ENCODE measurements around the gene CGB3.
A peak's percentile ranks its signal among the peaks of the same experiment; 100 is the strongest.
"Not testable (repeated sequence)": the region's sequence is repeated elsewhere in the genome, so short reads cannot be mapped to it uniquely, and the experiment has no call there.

Gene CGB3

DNA sequence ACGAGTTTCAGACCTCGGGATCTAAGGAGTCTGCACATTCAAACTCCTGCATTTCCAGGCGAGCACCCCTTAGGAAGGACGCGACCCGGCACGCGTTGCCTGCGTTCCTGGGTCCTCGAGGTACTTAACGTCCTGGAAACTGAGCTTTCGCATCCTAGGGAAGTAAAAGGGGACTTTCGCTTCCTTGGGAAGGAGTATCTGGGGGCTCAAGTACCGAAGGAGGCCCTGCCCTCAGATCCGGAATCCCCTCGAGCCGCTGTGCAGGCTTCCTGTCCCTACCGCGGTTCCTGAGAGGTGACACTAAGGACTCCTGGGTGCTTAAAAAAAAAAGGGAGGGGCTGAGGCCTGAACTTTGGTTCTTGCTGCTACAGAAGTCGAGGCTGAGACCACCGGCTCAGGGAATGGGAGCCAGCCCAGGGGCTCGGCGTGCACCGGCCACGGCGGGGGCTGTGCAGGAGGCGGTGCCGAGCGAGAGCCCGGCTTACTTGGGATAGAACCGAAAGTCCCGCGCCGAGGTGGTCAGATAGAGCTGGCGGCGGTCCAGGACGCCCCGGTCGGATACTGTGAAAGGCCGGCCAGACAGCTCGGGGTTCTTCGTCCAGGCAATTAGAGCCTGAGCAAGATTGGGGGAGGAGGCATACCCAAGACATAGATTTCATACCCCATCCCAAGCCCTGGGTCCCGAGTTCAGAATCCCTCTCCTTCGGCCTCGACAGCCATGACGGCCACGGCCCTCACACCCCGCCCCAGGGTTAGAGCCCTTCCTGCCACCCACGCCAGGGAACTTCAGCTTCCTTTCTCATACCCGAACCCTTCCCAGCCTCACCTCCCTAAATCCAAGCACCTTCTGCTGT, 5.5 kb downstream of the CGB3 start:
- Histone ChIP-seq H3K36me3 (ENCODE audit: control insufficient read depth in 1 of 2, insufficient read depth in 2 of 2, low read depth in 1 of 2, low read length in 2 of 2) (peaks cover 24 to 32% of the 10 kb centered on the region in 2 experiments), H3K4me3 (ENCODE audit: insufficient read depth in 1 of 2, low read depth in 1 of 2, low read length in 2 of 2) (peak overlapping the region in 1 of 2 experiments; percentile 70), H3K9ac (ENCODE audit: low read length) (peak overlapping the region; percentile 45), H3K27me3 (ENCODE audit: control insufficient read depth in 1 of 2, insufficient read depth in 1 of 2, low read length in 2 of 2) (peaks cover 5 to 30% of the 10 kb centered on the region in 2 experiments), H3K4me1 (ENCODE audit: control insufficient read depth, insufficient read depth, low read depth, low read length) (peaks cover 15% of the 10 kb centered on the region), H3K4me2 (ENCODE audit: low read length, poor library complexity, severe bottlenecking) (peak overlapping the region; percentile 85)
- H4K8ac ChIP-seq (ENCODE audit: low read length); H2BK5ac ChIP-seq (ENCODE audit: low read depth, low read length, poor library complexity, severe bottlenecking); H2AK5ac ChIP-seq (ENCODE audit: low read length, severe bottlenecking); H4K91ac ChIP-seq (ENCODE audit: low read length); H3K9me3 ChIP-seq (ENCODE audit: control insufficient read depth, low read length); H2BK12ac ChIP-seq (ENCODE audit: low read length in 2 of 2); DNase-seq; H2BK120ac ChIP-seq (ENCODE audit: low read depth, low read length); H3K14ac ChIP-seq (ENCODE audit: low read length in 2 of 2); H3K4ac ChIP-seq (ENCODE audit: low read depth in 1 of 2, low read length in 2 of 2); H2AFZ ChIP-seq (ENCODE audit: low read depth, low read length); H3K23ac ChIP-seq (ENCODE audit: low read length in 2 of 2); H3K79me1 ChIP-seq (replicated peaks; ENCODE audit: low read length, poor library complexity, severe bottlenecking); H3K18ac ChIP-seq (ENCODE audit: low read depth in 1 of 2, low read length in 2 of 2); H3K27ac ChIP-seq (ENCODE audit: low read length, poor library complexity, severe bottlenecking); H2BK15ac ChIP-seq (ENCODE audit: low read depth, poor library complexity, severe bottlenecking): not testable (repeated sequence)
- 53% methylated on average over 49 of the region's 50 CpGs for WGBS

DNA sequence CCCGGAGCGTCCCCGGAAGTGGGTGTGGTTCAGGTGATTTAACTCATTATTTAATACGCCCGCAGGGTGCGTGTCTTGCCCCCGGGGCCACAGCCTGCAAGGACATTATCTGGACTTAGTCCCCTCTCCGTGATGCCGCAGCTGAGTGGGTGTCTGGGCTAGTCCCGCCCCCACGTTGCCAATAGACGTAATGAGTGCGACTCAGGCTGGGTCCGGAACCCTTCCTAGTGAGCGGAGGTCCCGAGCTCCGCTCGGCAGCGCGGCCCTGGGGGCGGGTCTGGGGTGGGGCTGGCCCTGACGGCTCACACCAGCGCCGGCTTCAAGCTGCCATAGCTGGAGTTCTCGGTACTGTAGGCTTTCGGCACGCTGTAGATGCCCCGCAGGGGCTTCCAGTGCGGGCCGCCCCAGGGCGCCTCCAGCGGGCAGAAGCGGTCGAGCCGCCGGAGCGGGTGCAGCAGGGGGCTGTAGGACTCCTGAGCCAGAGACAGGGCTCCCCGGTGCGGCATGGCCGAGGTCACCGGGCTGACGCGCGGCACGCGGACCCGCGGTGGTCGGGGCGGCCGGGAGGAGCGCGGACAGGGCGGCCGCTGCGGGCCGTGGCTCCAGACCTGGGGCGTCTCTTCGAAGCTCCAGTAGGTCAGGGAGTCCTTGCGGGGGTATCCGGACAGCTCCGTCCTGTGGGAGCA, 6.3 kb downstream of the CGB3 start:
- no peak overlapping the region for H3K23ac ChIP-seq (ENCODE audit: low read length in 2 of 2)
- no peak overlapping the region for H2BK120ac ChIP-seq (ENCODE audit: low read depth, low read length)
- H3K4me3 ChIP-seq (ENCODE audit: insufficient read depth in 1 of 2, low read depth in 1 of 2, low read length in 2 of 2) = peak overlapping the region; percentile 44 to 70
- H3K4ac ChIP-seq (ENCODE audit: low read depth in 1 of 2, low read length in 2 of 2) = peak overlapping the region in 1 of 2 experiments; percentile 17
- H3K18ac ChIP-seq (ENCODE audit: low read depth in 1 of 2, low read length in 2 of 2) = no peak overlapping the region
- H2BK15ac ChIP-seq (ENCODE audit: low read depth, poor library complexity, severe bottlenecking) = no peak overlapping the region
- H4K8ac ChIP-seq (ENCODE audit: low read length) = no peak overlapping the region
- H3K36me3 ChIP-seq (ENCODE audit: control insufficient read depth in 1 of 2, insufficient read depth in 2 of 2, low read depth in 1 of 2, low read length in 2 of 2) = peaks cover 26 to 32% of the 10 kb centered on the region in 2 experiments
- no peak overlapping the region for H2AK5ac ChIP-seq (ENCODE audit: low read length, severe bottlenecking)
- peak; percentile 72 for DNase-seq
- no peak overlapping the region for H4K91ac ChIP-seq (ENCODE audit: low read length)
- H3K4me2 ChIP-seq (ENCODE audit: low read length, poor library complexity, severe bottlenecking) = peak overlapping the region; percentile 85
- no peak overlapping the region for H3K14ac ChIP-seq (ENCODE audit: low read length in 2 of 2)
- peak overlapping the region; percentile 45 for H3K9ac ChIP-seq (ENCODE audit: low read length)
- H3K79me1 ChIP-seq (replicated peaks; ENCODE audit: low read length, poor library complexity, severe bottlenecking) = no peaks in the 10 kb centered on the region
- peaks cover 5 to 30% of the 10 kb centered on the region in 2 experiments for H3K27me3 ChIP-seq (ENCODE audit: control insufficient read depth in 1 of 2, insufficient read depth in 1 of 2, low read length in 2 of 2)
- H2AFZ ChIP-seq (ENCODE audit: low read depth, low read length) = no peak overlapping the region
- WGBS = 1% methylated on average over 48 of the region's 62 CpGs
- no peaks in the 10 kb centered on the region for H3K9me3 ChIP-seq (ENCODE audit: control insufficient read depth, low read length)
- peaks cover 15% of the 10 kb centered on the region for H3K4me1 ChIP-seq (ENCODE audit: control insufficient read depth, insufficient read depth, low read depth, low read length)
- H3K27ac ChIP-seq (ENCODE audit: low read length, poor library complexity, severe bottlenecking) = no peak overlapping the region
- no peak overlapping the region for H2BK5ac ChIP-seq (ENCODE audit: low read depth, low read length, poor library complexity, severe bottlenecking)
- no peak overlapping the region for H2BK12ac ChIP-seq (ENCODE audit: low read length in 2 of 2)

DNA sequence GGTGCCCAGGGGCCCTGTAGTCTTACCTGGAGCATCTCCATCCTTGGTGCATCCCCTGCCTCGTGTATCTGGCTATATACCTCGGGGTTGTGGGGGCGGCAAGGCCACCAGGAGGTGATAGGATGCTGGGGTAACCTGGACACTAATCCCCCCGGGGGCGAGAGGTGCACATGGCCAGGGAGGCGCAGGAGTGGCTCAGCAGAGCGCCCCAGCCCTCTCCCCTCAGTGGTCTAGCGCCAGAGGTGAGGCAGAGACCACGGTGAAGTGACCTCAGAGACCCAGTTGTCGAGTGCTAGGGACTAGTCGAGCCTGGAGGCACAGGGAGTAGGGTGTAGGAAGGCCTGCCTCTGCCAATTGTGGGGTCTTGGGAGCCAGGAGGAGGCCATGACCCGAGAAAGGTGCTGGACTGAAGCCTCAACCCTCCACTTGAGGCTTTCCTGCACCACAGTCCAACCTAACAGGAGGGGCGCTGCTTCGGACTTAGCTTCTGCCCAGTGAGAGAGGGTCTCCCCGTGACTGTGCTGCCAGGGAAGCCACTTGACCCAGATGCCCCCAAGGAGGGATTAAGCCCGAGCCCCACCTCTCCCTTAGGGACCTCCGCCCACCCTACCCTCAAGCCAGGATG, 7.0 kb downstream of the CGB3 start, which contains the start of gene LHB:
Gene LHB (minus strand): TSS at position 51 of the 625 bp plus-strand sequence. CDS start 10 bp downstream, at position 41.
- H3K36me3 ChIP-seq (ENCODE audit: control insufficient read depth in 1 of 2, insufficient read depth in 2 of 2, low read depth in 1 of 2, low read length in 2 of 2) = peaks cover 33 to 39% of the 10 kb centered on the region in 2 experiments
- no peak within 1 kb of the TSS for H3K14ac ChIP-seq (ENCODE audit: low read length in 2 of 2)
- WGBS = 71% methylated on average over 11 of the region's 17 CpGs
- no peak within 1 kb of the TSS for H3K27ac ChIP-seq (ENCODE audit: low read length, poor library complexity, severe bottlenecking)
- no peak within 1 kb of the TSS for H2AK5ac ChIP-seq (ENCODE audit: low read length, severe bottlenecking)
- peaks cover 15% of the 10 kb centered on the region for H3K4me1 ChIP-seq (ENCODE audit: control insufficient read depth, insufficient read depth, low read depth, low read length)
- H4K91ac ChIP-seq (ENCODE audit: low read length) = no peak within 1 kb of the TSS
- H2AFZ ChIP-seq (ENCODE audit: low read depth, low read length) = no peak within 1 kb of the TSS
- H2BK5ac ChIP-seq (ENCODE audit: low read depth, low read length, poor library complexity, severe bottlenecking) = no peak within 1 kb of the TSS
- no peak within 1 kb of the TSS for H2BK120ac ChIP-seq (ENCODE audit: low read depth, low read length)
- no peak within 1 kb of the TSS for H3K4ac ChIP-seq (ENCODE audit: low read depth in 1 of 2, low read length in 2 of 2)
- H3K23ac ChIP-seq (ENCODE audit: low read length in 2 of 2) = no peak within 1 kb of the TSS
- peak within 1 kb of the TSS; percentile 44 to 70 for H3K4me3 ChIP-seq (ENCODE audit: insufficient read depth in 1 of 2, low read depth in 1 of 2, low read length in 2 of 2)
- no peaks in the 10 kb centered on the region for H3K9me3 ChIP-seq (ENCODE audit: control insufficient read depth, low read length)
- peak within 1 kb of the TSS; percentile 52 for H4K8ac ChIP-seq (ENCODE audit: low read length)
- peaks cover 5 to 30% of the 10 kb centered on the region in 2 experiments for H3K27me3 ChIP-seq (ENCODE audit: control insufficient read depth in 1 of 2, insufficient read depth in 1 of 2, low read length in 2 of 2)
- DNase-seq = no peak
- no peaks in the 10 kb centered on the region for H3K79me1 ChIP-seq (replicated peaks; ENCODE audit: low read length, poor library complexity, severe bottlenecking)
- H3K9ac ChIP-seq (ENCODE audit: low read length) = peak within 1 kb of the TSS; percentile 45
- H3K4me2 ChIP-seq (ENCODE audit: low read length, poor library complexity, severe bottlenecking) = peak within 1 kb of the TSS; percentile 85
- H3K18ac ChIP-seq (ENCODE audit: low read depth in 1 of 2, low read length in 2 of 2) = no peak within 1 kb of the TSS
- no peak within 1 kb of the TSS for H2BK15ac ChIP-seq (ENCODE audit: low read depth, poor library complexity, severe bottlenecking)
- no peak within 1 kb of the TSS for H2BK12ac ChIP-seq (ENCODE audit: low read length in 2 of 2)
